Jurkat, Clone E6-1 (cell line): ENCODE results near the gene FBRSL1. TPM values are rescaled to one million over a fixed set of nuclear protein-coding genes. Genes with fewer than 3 reads are reported as not detected.
"Not testable (repeated sequence)": the region's sequence is repeated elsewhere in the genome, so short reads cannot be mapped to it uniquely, and the experiment has no call there.

ENCODE experiments used
- DNase-seq: peaks from one replicate; pipeline ENCODE4 v3.0.0-alpha.2; 2011; ENCODE audit warnings: low read depth, low spot score
- H3K4me3 ChIP-seq: 2 replicates; pipeline ENCODE4 v1.5.1; 2011; ENCODE audit warnings: mild to moderate bottlenecking, low read length, control low read depth, moderate library complexity
- polyA plus RNA-seq: library from polyadenylated mRNA; unstranded; fragments of >200 nt; gene quantifications from one replicate; pipeline ENCODE4 v1.2.1, GENCODE V29; 2012; ENCODE audit warnings: missing spikeins; ENCODE audit not compliant: insufficient read length, insufficient read depth

The FBRSL1 gene
- polyA plus RNA-seq: 120 TPM

DNA sequence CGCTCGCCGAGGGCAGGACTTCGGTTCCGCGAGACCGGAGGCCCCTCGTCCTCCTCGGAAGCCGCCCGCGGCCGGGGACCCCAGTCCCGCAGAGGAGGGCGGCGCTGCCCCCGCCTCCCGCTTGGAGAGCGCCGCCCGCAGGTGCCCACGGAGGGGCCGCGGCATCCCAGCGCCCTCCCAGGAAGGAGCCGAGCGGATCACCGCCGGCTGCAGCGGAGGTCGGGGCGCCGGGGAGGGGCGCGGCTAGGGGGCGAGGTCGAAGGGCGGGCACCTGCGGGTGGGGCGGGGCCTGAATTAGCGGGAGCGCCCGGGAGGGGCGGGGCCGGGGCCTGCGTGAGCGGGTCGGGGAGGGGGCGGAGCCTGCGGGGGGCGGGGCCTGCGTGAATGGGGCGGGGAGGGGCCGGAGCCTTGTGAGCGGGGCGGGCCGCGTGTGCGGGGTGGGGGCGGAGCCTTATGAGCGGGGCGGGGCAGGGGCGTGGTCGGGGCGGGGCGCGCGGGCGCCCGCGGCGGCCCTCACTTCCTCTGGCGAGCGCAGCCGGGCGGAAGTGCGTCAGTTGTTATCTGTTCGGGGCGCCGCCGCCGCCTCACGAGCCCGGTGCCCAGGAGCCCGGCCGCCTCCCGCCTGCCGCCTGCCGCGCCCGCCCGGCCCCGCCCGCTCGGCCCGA is at the start of gene FBRSL1:
Gene FBRSL1 (plus strand): TSS at position 550 of the 665 bp plus-strand sequence.
- H3K4me3 ChIP-seq: peak within 1 kb of the TSS; percentile 53
- DNase-seq: peak; percentile 77

GRCh38 chr12:132440420-132440819 is 49.5 kb upstream of the FBRSL1 start:
- H3K4me3 ChIP-seq: not testable (repeated sequence)

DNA sequence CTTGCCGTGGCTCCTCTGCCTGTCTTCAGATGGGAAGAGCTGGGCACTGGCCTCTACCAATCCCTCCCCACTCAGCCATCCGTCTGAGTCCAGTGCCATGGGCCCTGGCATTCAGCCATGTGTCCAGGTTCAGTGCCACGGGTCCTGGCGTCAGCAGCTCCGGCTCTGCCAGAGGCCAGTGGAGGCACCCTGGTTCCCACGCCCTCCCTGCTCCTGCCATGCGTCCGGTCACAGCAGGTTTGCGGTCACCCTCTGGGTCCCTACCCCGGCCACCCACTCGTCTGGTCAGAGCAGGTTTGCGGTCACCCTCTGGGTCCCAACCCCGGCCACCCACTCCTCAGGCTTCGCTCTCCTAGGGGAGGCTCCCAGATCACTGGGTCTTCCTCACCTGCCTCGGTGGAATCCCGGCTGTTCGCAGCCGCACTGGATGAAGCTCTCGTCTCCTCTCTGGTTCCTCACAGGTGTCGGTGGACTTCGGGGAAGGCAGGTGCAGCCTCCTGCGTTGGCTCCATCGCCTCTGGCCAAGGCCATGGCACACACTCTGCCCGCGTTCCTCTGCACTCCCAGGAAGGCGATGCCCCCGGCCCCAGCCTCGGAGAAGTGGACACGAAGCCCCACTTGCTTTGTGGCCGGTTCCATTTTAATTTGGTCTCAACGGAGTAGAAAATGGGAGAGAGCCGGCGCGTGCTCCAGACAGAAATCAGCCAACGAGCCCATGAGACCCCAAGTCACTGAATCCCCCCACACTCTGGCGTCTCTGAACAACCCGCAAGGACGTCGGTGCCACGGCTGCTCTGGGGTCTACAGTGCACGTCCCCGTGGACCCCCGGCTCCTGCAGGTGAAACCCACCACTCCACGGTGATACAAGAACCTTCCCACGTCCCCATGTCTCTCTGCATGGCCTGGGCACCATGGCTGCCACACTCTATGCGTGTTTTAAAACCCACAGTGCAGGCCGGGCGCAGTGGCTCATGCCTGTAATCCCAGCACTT is 47.8 kb upstream of the FBRSL1 start:
- no peak for DNase-seq
- H3K4me3 ChIP-seq: no peak overlapping the region

More at GRCh38 chr12:132440420-132440819, 49.5 kb upstream of the FBRSL1 start:
- DNase-seq: not testable (repeated sequence)

- no peak overlapping the region for H3K4me3 ChIP-seq
- DNase-seq: no peak
Observed at GRCh38 chr12:132443091-132443490, 46.9 kb upstream of the FBRSL1 start.

- no peak for DNase-seq
- H3K4me3 ChIP-seq: peak overlapping the region; percentile 36
Observed at GRCh38 chr12:132444283-132444682, 45.7 kb upstream of the FBRSL1 start.

GRCh38 chr12:132444957-132445883 is 44.7 kb upstream of the FBRSL1 start:
- peak overlapping the region; percentile 36 for H3K4me3 ChIP-seq
- DNase-seq: peak; percentile 84

GRCh38 chr12:132445884-132446632 is 43.9 kb upstream of the FBRSL1 start:
- no peak for DNase-seq
- H3K4me3 ChIP-seq: no peak overlapping the region

GRCh38 chr12:132446633-132447326 is 43.2 kb upstream of the FBRSL1 start:
- H3K4me3 ChIP-seq: no peak overlapping the region
- DNase-seq: no peak

GRCh38 chr12:132447327-132447720 is 42.6 kb upstream of the FBRSL1 start:
- DNase-seq: no peak
- no peak overlapping the region for H3K4me3 ChIP-seq

- DNase-seq: no peak
- H3K4me3 ChIP-seq: no peak overlapping the region
Observed at GRCh38 chr12:132447731-132448462, 42.1 kb upstream of the FBRSL1 start.

- H3K4me3 ChIP-seq: no peak overlapping the region
- no peak for DNase-seq
Observed at GRCh38 chr12:132448463-132448820, 41.5 kb upstream of the FBRSL1 start.

DNA sequence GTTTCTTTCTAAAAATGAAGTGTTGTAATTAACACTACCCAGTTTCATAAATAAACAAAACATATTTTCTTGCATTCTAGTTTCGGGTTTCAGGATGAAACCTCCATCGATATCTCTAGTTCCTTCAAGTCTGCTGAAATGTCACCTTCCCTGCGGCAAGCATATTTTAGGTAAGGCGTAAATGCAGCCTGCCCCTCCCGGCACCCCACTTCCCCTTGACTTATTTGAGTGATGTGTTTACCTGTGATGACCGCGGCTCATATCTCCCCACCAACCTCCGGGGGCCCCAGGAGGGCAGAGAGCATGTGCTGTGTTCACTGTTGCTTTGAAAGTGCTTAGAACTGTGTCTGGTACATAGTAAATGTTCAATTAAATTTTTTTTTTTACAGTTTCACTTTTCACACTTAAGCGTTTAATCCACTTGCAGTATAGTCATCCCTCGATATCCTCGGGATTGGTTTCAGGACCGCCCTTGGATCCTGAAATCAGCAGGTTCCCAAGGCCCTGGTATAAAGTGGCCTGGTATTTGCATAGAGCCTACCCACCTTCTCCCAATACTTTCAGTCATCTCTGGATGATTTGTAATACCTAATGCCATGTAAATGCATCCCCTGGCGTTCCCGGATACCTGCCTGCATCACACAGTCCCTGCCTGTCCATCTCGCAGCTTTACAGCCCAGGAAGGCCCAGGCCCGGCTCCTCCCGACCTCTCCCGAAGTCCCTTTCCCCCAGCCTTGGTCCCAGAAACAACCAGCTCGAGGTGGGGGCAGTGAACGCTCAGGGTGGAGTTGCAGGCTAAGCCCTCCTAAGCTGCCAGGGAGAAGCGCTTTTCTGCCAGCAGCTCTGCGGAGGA is 40.2 kb upstream of the FBRSL1 start:
- H3K4me3 ChIP-seq: no peak overlapping the region
- DNase-seq: no peak

DNA sequence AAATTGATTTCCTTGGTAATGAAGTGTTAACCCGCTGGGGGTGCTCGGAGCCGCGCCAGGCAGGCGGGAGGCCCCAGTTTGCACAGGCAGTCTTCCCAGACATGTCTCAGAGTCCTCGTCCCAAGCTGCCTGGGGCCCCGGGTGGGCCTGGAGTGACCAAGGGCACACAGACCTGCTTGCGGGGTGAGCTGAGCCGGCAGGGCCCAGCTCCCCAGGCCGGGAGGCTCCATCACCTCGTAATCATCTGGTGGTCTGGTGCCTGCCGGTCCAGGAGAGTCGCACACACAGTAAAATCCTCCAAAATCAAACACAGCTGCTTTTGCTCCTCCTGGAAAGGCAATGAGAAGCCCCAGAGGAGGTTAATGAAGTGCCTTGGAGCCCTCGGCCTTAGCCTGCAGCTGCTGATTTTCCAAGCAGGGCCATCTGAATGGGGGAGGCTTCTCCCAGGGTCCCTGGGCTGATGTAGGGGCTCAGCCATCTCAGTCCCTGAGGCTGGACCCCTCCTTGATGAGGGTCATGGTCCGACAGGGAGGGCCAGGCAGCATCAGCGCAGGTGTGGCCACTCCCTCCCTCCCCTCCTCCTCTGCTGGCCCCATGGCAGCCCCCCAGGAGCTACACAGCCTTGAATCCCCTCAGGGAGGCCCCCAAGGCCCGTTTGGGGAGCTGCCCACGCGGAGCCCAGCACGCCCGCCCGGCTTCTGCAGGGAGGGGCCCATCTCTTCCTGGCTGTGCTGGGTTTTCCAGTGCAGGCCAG is 39.4 kb upstream of the FBRSL1 start:
- no peak overlapping the region for H3K4me3 ChIP-seq
- no peak for DNase-seq

DNA sequence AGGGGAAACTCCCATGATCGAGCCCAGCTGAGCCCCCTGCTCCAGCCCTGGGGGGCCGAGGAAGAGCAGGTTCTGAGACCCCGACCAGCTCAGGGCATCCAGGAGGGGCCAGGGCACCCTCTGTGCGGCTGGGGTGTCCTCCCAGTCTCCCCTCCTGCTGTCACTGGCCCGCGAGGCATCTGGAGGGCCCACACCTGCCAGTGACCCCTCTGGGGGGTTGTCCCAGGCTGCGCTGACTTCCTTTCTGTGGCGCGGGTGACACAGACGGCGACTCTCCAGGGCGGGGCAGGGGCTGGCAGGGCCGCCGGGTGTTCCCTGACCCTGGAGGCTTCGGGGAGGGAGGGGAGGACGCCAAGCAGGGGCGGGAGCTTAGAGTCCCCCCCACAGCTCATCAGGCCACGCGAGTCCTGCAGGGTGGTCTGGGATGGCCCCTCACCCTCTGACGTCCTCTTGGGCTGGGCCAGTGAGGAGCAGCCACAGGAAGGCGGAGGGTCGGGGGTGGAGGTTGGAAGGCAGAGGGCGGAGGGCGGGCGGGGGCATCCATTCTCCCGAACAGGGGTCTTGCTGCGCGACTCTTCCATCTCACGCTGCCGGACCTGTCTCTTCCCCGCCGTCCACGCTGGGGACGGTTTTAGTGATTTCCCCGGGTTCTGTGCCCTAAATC is 38.6 kb upstream of the FBRSL1 start:
- no peak for DNase-seq

GRCh38 chr12:132451836-132452195 is 38.1 kb upstream of the FBRSL1 start:
- no peak overlapping the region for H3K4me3 ChIP-seq
- DNase-seq: no peak

More for the DNA sequence above, 38.6 kb upstream of the FBRSL1 start:
- no peak overlapping the region for H3K4me3 ChIP-seq
